Type B pancreatic cell (in vitro differentiated cells): ENCODE data around the gene LRP1B. TPM values are rescaled to one million over a fixed set of nuclear protein-coding genes. Genes with fewer than 3 reads are reported as not detected.

ENCODE experiments used
- DNase-seq: peaks from one replicate; pipeline ENCODE4 v3.0.0; 2021; ENCODE audit warnings: mixed read lengths; ENCODE audit not compliant: unreplicated experiment; ENCODE audit errors: extremely low spot score
- H3K27ac Mint-ChIP-seq: 2 replicates; pipeline ENCODE4 v1.8.0; 2021; ENCODE audit warnings: mild to moderate bottlenecking, mixed read lengths
- H3K27me3 Mint-ChIP-seq: 2 replicates; pipeline ENCODE4 v1.8.0; 2021; ENCODE audit warnings: mixed read lengths
- H3K36me3 Mint-ChIP-seq: 2 replicates; pipeline ENCODE4 v1.8.0; 2021; ENCODE audit warnings: mixed read lengths
- H3K4me1 Mint-ChIP-seq: one replicate; pipeline ENCODE4 v1.8.0; 2021; ENCODE audit warnings: mixed read lengths; ENCODE audit not compliant: unreplicated experiment
- H3K4me3 Mint-ChIP-seq: 2 replicates; pipeline ENCODE4 v1.8.0; 2021; ENCODE audit warnings: mild to moderate bottlenecking, mixed read lengths
- H3K9me3 Mint-ChIP-seq: 2 replicates; pipeline ENCODE4 v1.8.0; 2021; ENCODE audit warnings: mixed read lengths
- total RNA-seq: library from RNA; stranded (reverse); gene quantifications from 2 replicates; pipeline ENCODE4 v1.2.1, GENCODE V29; 2021; ENCODE audit warnings: low replicate concordance
- TF ChIP-seq, protein P1 (sequence below): fragments of 200-600 bp; sonication (generic); conservative IDR thresholded peaks from 2 replicates; pipeline ENCODE4 v1.5.0; 2021; ENCODE audit warnings: antibody characterized with exemption, mild to moderate bottlenecking

The LRP1B gene
- total RNA-seq, 1 donor from 2014 or later = 16.0 TPM

DNA sequence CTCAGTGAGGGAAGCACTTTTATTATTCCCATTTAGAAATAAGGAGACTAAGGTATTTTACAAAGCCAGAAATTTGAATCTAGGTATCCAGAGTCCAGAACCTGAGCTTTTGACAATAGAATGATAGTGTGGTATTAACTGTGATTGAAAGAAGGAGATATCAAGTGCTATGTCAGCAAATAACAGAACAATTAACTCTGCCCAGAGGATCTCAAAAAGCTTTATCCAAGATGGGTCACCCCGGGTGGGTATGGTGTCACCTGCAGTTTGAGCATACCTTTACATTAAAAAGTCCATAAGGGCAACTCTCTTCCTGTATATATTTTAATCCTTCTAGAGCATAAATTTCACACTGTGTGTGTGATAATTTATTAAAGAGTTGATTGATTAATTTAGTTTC, 105.4 kb downstream of the LRP1B start:
- Mint-ChIP-seq H3K36me3 (no peaks in the 10 kb centered on the region), H3K27me3 (no peaks in the 10 kb centered on the region), H3K4me3 (no peak overlapping the region), H3K27ac (no peak overlapping the region), H3K9me3 (no peaks in the 10 kb centered on the region), H3K4me1 (no peaks in the 10 kb centered on the region)
- DNase-seq = no peak
- TF ChIP-seq, protein P1, sequence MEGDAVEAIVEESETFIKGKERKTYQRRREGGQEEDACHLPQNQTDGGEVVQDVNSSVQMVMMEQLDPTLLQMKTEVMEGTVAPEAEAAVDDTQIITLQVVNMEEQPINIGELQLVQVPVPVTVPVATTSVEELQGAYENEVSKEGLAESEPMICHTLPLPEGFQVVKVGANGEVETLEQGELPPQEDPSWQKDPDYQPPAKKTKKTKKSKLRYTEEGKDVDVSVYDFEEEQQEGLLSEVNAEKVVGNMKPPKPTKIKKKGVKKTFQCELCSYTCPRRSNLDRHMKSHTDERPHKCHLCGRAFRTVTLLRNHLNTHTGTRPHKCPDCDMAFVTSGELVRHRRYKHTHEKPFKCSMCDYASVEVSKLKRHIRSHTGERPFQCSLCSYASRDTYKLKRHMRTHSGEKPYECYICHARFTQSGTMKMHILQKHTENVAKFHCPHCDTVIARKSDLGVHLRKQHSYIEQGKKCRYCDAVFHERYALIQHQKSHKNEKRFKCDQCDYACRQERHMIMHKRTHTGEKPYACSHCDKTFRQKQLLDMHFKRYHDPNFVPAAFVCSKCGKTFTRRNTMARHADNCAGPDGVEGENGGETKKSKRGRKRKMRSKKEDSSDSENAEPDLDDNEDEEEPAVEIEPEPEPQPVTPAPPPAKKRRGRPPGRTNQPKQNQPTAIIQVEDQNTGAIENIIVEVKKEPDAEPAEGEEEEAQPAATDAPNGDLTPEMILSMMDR = no peak

DNA sequence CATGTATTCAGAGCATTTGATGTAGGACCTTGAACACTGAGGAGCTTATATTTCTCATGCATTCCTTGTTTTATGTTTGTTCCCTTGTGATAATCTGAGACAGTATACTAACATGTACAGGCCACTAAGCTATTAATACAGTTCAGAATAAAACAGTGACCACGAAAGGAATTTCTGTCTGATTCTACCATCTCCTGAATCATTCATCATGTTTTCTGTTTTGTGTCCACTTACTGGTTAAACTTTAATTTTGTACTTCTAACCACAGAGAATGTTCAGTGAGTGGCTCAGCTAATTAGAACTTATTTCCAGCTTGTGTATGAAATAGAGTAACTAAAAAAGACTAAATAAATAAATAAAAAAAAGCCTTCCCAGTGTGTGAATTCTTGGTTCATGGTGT, 110.4 kb downstream of the LRP1B start:
- Mint-ChIP-seq H3K27me3 (no peaks in the 10 kb centered on the region), H3K9me3 (no peaks in the 10 kb centered on the region), H3K4me1 (no peaks in the 10 kb centered on the region), H3K4me3 (no peak overlapping the region), H3K27ac (no peak overlapping the region), H3K36me3 (no peaks in the 10 kb centered on the region)
- DNase-seq = no peak
- TF ChIP-seq, protein P1 = no peak

DNA sequence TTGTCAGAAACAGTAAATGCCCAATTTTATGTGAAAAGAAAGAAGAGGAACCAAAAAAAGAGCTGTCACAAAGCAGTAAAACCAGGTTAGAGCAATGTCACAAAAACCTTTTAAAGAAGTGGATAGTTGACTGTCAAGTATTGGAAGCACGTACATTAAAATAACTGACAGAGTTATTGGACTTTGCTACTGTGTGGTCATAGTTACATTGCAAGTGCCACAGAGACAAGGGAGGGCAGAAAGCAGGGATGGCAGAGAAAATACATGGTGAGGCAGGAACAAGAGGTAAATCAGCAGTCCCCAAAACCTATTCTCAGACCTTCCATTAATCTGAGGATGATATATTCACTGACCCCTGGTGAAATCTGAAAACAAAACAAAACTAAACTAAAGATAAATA, 116.3 kb downstream of the LRP1B start:
- TF ChIP-seq, protein P1 = no peak
- Mint-ChIP-seq H3K36me3 (no peaks in the 10 kb centered on the region), H3K4me3 (no peak overlapping the region), H3K27ac (no peak overlapping the region), H3K27me3 (no peaks in the 10 kb centered on the region), H3K9me3 (no peaks in the 10 kb centered on the region), H3K4me1 (peaks cover 12% of the 10 kb centered on the region)
- DNase-seq = no peak

DNA sequence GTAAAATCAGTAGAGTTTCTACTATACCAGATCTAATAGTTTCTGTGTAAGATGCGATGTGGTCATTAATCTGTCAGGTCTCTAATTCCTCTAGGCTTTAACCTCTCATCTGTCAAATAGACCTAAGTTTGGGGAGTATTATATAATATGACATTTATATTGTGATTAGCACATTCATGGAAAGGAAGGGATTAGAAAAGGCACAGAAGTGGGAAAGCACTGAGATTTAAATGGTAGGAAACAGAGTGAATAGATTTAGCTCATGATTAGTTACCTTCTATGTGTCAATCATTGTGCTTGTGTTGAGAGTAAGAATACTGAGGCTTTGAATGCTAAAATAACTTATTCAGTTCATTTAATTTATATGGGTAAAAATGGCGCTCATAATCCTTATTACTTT, 118.0 kb downstream of the LRP1B start:
- Mint-ChIP-seq H3K27ac (no peak overlapping the region), H3K27me3 (no peaks in the 10 kb centered on the region), H3K4me1 (peaks cover 20% of the 10 kb centered on the region), H3K36me3 (no peaks in the 10 kb centered on the region), H3K9me3 (no peaks in the 10 kb centered on the region), H3K4me3 (no peak overlapping the region)
- no peak for DNase-seq
- TF ChIP-seq, protein P1 = no peak

DNA sequence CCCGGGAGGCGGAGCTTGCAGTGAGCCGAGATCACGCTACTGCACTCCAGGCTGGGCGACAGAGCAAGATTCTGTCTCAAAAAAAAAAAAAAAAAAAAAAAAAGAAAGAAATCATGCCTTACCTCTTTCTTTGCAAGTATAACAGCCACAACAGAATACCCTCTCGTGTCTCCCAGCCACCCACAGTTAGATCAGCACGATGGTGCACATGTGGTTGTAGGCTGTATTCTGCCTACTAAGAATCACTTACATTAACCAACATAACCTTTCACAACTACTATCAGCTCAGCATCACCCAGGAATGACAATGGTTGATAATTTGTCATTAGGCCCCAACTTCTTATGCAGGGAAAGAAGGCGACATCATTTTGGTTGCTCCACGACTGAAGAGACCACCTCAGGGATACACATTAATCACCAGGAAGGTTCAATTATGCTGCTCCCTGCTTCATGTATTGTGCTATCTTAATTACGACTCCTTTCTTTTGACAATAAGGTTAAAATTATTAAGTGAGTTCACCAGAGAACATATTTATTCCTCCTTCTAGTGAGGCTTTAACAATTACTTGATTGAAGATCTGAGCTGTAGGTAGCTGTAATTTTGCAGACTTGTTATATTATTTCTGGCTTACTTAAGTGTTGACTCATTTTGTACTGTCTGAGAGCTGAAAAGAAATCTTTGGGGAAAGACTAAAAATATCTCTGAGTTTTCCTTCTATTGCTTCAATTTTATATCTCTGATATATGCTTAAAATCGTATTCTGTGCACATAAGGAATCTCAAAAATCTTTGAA, 120.1 kb downstream of the LRP1B start:
- no peak overlapping the region for H3K4me3 Mint-ChIP-seq
- no peak overlapping the region for H3K27ac Mint-ChIP-seq
- H3K4me1 Mint-ChIP-seq = peaks cover 24% of the 10 kb centered on the region
- TF ChIP-seq, protein P1 = no peak
- no peak for DNase-seq
- no peaks in the 10 kb centered on the region for H3K36me3 Mint-ChIP-seq
- no peaks in the 10 kb centered on the region for H3K27me3 Mint-ChIP-seq
- H3K9me3 Mint-ChIP-seq = no peaks in the 10 kb centered on the region
